ENCODE measurements around the gene ALOX15.

ALOX15 gene

GRCh38 chr17:4604111-4604644 is 37.3 kb downstream of the ALOX15 start:
- Histone ChIP-seq H3K27ac (ENCODE audit: low read depth, low read length) (no peak overlapping the region), H4K20me1 (ENCODE audit: control insufficient read depth, insufficient read depth, low read depth, low read length) (no peaks in the 10 kb centered on the region), H3K4me2 (ENCODE audit: low read length) (no peak overlapping the region), H3K4me1 (ENCODE audit: control insufficient read depth, low read length) (no peaks in the 10 kb centered on the region), H3K79me2 (ENCODE audit: control insufficient read depth, low read length) (no peaks in the 10 kb centered on the region), H3K4me3 (ENCODE audit: low read length) (no peak overlapping the region), H3K9me3 (ENCODE audit: control insufficient read depth, insufficient read depth, low read length) (no peaks in the 10 kb centered on the region), H3F3A (ENCODE audit: control insufficient read depth, insufficient read depth) (no peaks in the 10 kb centered on the region), H3K9me2 (replicated peaks; ENCODE audit: control insufficient read depth, low read length) (no peaks in the 10 kb centered on the region), H3K36me3 (ENCODE audit: control insufficient read depth, low read length) (no peaks in the 10 kb centered on the region), H3K27me3 (ENCODE audit: control insufficient read depth, low read length) (peaks cover 11% of the 10 kb centered on the region; the same call in 1 of the 2 replicates)
- no peak for TF ChIP-seq EZH2phosphoT487 (IDR thresholded peaks at IDR 0.05; ENCODE audit: borderline replicate concordance, low read length)
- no peak for TF ChIP-seq CTCF (IDR thresholded peaks at IDR 0.05; ENCODE audit: low read depth, low read length, poor library complexity, severe bottlenecking)

DNA sequence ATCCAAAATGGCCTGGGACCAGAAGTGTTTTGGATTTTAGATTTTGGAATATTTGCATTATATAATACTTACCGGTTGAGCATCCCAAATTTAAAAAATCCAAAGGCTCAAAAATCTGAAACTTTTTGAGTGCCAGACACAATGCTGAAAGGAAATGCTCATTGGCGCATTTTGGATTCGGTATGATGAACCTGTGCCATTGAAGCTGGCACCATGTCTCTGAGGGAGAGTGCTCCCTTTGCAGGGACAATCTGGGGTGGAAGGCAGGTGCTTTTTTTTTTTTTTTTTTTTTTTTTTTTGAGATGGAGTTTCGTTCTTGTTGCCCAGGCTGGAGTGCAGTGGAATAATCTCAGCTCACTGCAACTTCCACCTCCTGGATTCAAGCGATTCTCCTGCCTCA is 39.4 kb downstream of the ALOX15 start:
- Histone ChIP-seq H4K20me1 (ENCODE audit: control insufficient read depth, insufficient read depth, low read depth, low read length) (no peaks in the 10 kb centered on the region), H3K4me1 (ENCODE audit: control insufficient read depth, low read length) (no peaks in the 10 kb centered on the region), H3K9me3 (ENCODE audit: control insufficient read depth, insufficient read depth, low read length) (no peaks in the 10 kb centered on the region), H3K4me2 (ENCODE audit: low read length) (no peak overlapping the region), H3K4me3 (ENCODE audit: low read length) (no peak overlapping the region), H3K79me2 (ENCODE audit: control insufficient read depth, low read length) (no peaks in the 10 kb centered on the region), H3K27me3 (ENCODE audit: control insufficient read depth, low read length) (no peaks in the 10 kb centered on the region), H3F3A (ENCODE audit: control insufficient read depth, insufficient read depth) (no peaks in the 10 kb centered on the region), H3K9me2 (replicated peaks; ENCODE audit: control insufficient read depth, low read length) (no peaks in the 10 kb centered on the region), H3K36me3 (ENCODE audit: control insufficient read depth, low read length) (no peaks in the 10 kb centered on the region), H3K27ac (ENCODE audit: low read depth, low read length) (no peak overlapping the region)
- TF ChIP-seq CTCF (IDR thresholded peaks at IDR 0.05; ENCODE audit: low read depth, low read length, poor library complexity, severe bottlenecking) (no peak), EZH2phosphoT487 (IDR thresholded peaks at IDR 0.05; ENCODE audit: borderline replicate concordance, low read length) (no peak)

DNA sequence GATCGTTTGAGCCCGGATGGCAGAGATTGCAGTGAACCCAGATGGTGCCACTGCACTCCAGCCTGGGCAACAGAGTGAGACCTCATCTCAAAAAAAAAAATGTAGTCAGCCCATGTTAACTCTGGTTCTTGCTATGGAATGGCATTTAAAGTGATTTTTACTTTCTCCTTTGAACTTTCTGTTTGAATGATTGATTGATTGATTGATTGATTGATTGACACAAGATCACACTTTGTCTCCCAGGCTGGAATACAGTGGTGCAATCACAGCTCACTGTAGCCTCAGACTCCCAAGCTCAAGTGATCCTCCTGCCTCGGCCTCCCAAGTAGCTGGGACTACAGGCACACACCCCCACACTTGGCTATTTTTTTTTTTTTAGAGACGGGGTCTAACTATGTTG is 40.2 kb downstream of the ALOX15 start:
- H3K4me1 ChIP-seq (ENCODE audit: control insufficient read depth, low read length), result no peaks in the 10 kb centered on the region
- no peak for TF ChIP-seq CTCF (IDR thresholded peaks at IDR 0.05; ENCODE audit: low read depth, low read length, poor library complexity, severe bottlenecking)
- TF ChIP-seq EZH2phosphoT487 (IDR thresholded peaks at IDR 0.05; ENCODE audit: borderline replicate concordance, low read length), result no peak
- H3K36me3 ChIP-seq (ENCODE audit: control insufficient read depth, low read length), result no peaks in the 10 kb centered on the region
- no peak overlapping the region for H3K4me2 ChIP-seq (ENCODE audit: low read length)
- H3K9me2 ChIP-seq (replicated peaks; ENCODE audit: control insufficient read depth, low read length), result no peaks in the 10 kb centered on the region
- H3K9me3 ChIP-seq (ENCODE audit: control insufficient read depth, insufficient read depth, low read length), result no peaks in the 10 kb centered on the region
- H3K27me3 ChIP-seq (ENCODE audit: control insufficient read depth, low read length), result no peaks in the 10 kb centered on the region
- H3K4me3 ChIP-seq (ENCODE audit: low read length), result no peak overlapping the region
- no peaks in the 10 kb centered on the region for H3K79me2 ChIP-seq (ENCODE audit: control insufficient read depth, low read length)
- H3K27ac ChIP-seq (ENCODE audit: low read depth, low read length), result no peak overlapping the region
- H3F3A ChIP-seq (ENCODE audit: control insufficient read depth, insufficient read depth), result no peaks in the 10 kb centered on the region
- H4K20me1 ChIP-seq (ENCODE audit: control insufficient read depth, insufficient read depth, low read depth, low read length), result no peaks in the 10 kb centered on the region
